ENCODE measurements around the gene HLA-F.
A peak's percentile ranks its signal among the peaks of the same experiment; 100 is the strongest.

Gene HLA-F

DNA sequence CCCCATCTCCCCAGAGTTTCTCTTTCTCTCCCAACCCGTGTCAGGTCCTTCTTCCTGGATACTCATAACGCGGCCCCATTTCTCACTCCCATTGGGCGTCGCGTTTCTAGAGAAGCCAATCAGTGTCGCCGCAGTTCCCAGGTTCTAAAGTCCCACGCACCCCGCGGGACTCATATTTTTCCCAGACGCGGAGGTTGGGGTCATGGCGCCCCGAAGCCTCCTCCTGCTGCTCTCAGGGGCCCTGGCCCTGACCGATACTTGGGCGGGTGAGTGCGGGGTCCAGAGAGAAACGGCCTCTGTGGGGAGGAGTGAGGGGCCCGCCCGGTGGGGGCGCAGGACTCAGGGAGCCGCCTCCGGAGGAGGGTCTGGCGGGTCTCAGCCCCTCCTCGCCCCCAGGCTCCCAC is at the start of gene HLA-F:
Gene HLA-F, plus strand, starts transcription at position 173 of the 404 bp plus-strand sequence. Its CDS starts 30 bp downstream, at position 203.
- DNase-seq: peak; percentile 98

DNA sequence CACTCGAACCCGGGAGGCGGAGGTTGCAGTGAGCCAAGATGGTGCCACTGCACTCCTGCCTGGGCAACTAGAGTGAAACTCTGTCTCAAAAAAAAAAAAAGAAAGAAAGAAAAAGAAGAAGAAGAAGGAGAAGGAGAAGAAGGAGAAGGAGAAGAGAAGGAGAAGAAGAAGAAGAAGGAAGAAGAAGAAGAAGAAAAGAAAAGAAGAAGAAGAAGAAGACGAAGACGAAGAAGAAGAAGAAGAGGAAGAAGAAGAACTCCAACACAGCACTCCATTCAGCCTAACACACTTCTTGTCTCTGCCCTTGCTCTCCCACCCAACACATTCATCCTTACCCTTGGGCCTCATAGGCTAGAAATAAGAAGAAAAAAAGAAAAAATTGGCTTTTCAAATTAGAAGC is 49.2 kb upstream of the HLA-F start:
- no peak for DNase-seq

DNA sequence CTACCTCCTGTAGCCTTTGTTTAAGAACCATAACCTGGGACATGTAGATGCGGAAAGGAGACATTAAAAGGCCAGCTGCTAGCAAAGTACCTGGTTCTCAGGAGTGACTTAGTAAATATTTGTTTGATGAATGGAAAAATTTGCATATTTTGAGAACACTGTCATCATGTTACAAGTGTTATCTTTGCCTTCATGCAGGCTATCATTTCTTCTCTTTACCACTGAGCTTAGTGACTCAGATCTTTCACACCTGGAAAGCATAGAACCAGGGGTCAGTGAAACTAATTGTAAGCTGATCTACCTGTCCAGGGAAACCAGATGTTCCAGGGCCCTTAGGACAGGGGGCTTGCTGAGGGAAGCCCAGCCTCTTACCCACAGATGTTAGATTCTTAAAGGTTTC is 47.7 kb upstream of the HLA-F start:
- DNase-seq: no peak

DNA sequence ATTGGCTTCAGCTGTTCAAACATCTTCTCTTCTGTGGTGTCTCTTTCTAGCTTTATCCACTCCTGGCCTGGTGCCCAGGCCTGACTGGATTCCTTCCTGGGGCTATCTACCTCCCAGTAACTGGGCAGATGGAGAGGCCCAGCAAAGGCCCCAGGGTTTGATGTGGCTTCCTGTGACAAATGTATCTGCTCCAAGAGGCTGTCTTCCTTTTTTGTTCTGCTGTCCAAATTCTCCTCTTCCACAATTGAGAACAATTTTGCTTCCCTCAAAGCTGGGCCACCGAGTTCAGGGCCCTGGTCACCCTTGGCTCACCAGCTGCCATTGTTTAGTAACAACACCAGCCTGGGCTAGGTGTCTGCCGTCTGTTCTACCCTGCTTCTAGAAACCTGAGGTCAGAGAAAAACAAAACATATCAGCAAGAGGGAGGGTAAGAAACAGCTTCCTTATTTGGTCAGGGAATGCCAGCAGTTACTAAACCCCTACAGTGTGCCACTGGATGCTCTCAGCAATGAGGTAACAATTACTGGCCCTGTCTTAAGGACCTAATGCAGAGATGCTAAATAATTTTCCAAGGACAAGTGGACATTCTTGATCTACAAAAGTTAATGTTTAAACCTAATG is 46.1 kb upstream of the HLA-F start:
- no peak for DNase-seq

DNA sequence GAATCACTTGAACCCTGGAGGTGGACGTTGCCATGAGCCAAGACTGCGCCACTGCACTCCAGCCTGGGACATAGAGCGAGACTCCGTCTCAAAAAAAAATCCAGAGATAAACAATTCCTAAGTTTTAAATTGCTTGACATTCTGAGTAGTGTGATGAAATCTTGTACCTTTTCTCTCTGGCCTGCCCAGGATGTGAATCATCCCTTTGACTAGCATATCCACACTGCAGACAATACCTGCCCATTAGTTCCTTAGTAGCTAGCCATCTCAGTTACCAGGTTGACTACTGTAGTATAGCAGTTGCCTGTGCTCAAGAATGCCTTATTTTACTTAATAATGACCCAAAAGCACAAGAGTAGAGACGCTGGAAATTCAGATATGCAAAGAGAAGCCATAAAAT is 45.1 kb upstream of the HLA-F start:
- no peak for DNase-seq

DNA sequence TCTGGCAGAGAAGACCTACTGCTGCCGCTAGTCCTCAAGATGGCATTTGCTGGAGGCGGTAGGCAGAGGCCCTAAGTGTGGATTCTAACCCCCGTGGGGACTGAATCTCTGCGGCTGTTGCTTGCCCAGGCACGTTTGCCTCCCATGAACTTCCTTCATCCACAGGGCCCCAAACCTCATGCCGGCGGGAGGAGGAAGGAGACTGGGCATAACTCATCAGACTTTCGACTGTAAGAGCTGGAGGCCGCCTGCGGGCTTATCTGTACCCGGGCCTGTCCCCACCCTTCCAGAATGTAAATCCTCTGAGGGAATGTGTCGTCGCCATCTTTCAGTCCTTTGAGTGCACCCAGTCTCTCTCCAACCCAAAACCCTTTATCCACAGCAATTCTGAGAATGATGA is 43.3 kb upstream of the HLA-F start:
- DNase-seq: no peak

DNA sequence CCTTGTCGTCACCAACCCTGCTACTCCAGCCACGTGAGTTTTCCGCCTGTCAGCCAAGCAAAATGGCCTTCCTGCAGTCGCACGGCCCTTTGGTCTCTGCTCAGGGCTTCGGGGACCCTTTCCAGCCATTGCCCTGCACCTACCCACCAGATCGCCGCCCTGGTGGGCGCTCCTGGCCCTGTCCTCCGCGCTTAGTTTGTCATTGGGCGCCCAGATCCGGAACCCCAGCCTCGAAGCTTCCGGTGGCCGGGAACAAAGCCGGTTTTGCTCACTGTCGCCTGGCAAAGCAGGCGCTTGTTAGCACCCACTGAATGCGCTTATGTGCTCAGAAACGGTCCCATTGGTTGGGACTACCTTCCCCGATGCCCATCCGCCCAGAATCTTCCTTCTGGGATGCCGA is 42.8 kb upstream of the HLA-F start:
- DNase-seq: no peak

DNA sequence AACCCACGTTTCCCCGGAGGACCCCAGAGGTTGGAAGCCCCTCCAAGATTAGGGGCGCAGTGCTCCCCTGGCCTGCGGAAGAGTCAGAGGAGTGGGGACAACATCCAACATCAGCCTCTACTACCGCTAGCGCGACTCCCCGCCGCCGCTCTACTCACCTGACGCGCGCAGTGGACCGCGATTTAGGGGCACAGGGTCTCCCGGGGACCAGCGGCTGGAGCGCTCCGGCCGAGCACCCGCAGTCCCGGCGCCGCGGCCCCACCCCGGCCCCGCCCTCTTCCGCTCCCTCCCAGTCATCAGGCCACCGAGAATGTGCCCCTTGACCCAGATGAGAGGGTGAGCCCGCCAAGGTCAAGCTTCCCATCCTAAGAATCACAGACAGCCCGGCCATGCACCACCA is 42.3 kb upstream of the HLA-F start, which contains the start of gene ZFP57:
Gene ZFP57, minus strand, starts transcription at position 249 of the 400 bp plus-strand sequence. CDS start 4,149 bp downstream, outside the sequence.
- DNase-seq: no peak

DNA sequence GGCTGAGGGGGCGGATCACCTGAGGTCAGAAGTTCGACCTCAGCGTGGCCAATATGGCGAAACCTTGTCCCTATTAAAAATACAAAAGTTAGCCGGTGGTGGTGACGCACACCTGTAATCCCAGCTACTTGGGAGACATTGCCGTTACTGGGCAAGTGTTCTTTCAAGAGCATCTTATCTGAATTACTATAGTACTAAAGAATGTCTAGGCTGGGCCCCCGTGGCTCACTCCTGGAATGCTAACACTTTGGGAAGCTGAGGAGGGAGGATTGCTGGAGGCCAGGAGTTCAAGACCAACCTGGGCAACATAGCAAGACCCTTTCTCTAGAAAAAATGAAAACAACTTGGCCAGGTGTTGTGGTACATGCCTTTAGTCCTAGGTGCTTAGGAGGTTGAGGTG is 41.4 kb upstream of the HLA-F start:
- no peak for DNase-seq

DNA sequence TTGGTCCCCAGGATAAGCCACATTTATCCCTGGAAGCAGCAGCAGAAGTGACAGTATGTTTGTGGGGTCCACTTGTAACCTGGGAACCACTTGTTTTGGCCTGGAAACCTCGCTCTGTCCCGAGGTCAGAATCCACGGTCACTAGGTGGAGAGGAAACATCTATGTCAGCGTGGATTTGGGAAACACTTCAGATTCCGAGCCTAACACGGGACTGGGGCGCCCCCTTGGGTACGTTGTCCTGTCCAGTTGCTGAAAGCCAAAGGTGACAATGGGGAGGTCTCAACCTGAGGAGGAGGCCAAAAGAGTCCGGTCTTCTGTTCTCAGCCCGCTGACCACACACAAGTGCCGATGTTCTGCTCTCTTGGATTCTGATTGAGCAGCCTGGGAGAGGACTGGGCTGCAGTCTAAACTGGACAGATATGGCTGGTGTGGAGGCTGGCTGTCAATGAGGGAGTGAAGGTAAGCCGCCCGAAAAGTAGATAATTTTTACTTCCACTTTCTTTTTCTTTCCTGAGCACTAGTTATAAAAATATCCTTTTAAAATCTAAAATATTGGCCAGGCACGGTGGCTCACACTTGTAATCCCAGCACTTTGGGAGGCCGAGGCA is 37.4 kb upstream of the HLA-F start:
- DNase-seq: no peak

DNA sequence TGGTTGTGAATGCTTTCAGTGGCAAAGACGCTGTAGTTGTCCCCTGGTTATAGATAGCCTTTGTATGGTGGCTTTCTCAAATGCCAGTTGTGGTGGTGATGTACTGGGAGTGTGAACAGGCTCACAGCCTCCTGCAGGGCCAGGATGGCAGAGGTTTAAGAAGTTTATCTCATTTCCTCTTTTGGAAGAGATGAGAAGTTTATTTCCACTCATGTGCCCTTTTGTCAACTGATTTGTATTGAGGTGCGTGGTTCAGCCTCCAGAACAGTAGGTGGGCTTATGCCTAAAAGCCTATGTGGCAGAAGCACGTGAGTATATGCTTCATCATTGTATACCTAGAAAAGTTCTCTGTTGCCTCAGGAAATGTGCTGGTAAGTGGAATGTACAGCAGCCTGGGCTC is 28.6 kb upstream of the HLA-F start:
- DNase-seq: no peak

DNA sequence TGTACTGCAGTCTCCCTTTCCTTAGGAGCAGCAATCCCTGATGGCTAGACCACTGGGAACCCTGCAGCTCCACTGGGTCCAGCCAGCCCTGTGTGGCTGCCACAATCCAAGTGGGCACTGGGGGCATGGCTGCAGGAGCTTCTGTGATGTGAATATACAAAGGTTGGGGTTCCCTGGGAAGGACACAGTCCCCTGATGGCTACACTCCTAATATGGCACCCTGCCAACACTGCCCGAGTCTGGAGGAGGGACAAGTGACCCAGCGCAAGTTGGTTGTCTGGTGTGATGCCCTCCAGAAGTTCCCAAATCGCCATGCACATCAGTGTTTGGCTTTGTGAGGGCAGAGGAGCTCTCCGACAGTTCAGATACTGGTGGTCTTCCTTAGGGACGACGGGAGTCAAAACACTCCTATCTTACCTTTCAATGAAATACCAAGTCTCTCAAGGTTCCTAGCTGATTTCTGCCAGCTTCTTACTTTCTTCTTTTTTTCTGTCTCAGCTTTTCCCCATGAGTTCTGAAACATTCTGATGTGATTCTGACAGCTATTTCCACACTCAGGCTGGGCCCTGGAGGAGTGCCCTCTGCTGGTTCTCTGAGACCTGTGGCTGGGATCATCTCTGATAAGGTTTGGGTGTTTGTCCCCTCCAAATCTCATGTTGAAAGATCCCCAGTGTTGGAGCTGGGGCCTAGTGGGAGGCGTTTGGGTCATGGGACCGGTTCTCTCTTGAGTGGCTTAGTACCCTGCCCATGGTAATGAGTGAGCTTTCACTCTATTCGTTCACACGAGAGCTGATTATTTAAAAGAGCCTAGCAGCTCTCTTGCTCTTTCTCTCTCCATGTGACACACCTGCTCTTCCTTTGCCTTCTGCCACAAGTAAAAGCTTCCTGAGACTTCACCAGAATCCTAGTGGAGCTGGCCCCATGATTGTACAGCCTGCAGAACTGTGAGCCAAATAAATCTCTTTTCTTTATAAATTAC is 26.8 kb upstream of the HLA-F start:
- DNase-seq: no peak

DNA sequence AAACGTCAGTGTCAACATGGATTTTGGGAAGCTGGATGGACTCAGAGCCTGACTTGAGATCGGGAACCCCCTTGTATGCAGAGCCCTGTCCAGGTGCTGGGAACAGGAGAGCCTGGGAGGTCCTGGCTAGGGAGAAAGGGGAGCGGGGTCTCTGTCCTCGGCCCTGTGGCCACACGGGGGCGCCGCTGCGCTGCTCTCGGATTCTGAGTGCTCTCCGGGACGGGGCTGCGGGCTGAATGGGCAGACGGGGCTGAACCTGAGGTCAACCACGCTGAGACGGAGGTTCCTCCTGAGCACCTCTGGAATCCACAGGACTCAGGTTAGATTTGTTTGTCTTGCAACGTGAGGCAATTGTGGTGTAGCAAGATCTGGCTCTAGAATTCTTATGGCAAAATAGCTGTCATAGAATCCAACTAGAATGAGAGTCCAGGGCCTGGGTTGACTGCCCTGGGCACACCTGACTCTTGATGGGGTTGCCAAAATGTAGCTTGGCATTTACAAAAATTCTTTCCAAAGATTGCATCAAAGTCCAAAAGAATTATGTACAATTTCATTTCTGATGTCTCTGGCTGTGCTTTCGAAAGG is 20.6 kb upstream of the HLA-F start:
- DNase-seq: peak; percentile 79

DNA sequence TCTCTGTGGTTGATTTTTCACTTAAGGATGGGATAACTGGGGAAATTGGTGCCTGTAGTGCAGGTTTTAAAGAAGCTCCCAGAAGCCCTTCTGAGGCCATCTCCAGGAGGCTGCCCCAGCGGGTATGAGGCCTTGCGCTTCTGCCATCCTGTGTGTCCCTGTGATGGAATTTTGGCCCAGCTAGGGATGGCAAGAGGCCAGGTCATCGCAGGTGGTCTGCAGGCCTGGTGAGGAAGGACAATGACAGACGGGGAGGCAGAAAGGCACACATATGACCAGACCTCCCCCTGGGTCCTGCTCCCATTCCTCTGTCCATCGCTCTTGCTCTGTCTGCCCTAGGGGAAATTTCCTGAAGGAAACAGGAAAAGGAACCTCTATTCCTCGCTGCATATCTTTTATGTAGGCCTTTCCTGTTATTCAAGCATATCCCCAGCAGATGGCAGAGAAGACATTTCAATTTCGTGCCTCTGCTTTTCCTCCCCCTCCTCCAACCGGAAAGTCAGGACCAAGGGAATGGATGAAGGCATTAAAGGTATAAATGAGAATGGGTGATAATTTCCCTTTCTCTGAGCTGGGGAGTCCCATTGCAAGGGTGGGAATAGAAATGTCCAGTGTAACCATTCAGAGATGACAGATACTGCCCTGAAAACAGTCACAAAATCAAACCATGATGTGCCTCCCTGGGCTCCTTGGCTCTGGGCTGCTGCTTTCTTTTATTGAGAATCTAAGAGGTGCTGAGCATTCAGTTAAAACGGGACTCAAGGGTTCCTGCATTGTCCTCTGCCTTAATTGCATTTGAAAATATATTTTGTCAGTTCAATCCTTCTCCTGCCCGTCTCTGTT is 17.6 kb upstream of the HLA-F start:
- DNase-seq: peak; percentile 58

DNA sequence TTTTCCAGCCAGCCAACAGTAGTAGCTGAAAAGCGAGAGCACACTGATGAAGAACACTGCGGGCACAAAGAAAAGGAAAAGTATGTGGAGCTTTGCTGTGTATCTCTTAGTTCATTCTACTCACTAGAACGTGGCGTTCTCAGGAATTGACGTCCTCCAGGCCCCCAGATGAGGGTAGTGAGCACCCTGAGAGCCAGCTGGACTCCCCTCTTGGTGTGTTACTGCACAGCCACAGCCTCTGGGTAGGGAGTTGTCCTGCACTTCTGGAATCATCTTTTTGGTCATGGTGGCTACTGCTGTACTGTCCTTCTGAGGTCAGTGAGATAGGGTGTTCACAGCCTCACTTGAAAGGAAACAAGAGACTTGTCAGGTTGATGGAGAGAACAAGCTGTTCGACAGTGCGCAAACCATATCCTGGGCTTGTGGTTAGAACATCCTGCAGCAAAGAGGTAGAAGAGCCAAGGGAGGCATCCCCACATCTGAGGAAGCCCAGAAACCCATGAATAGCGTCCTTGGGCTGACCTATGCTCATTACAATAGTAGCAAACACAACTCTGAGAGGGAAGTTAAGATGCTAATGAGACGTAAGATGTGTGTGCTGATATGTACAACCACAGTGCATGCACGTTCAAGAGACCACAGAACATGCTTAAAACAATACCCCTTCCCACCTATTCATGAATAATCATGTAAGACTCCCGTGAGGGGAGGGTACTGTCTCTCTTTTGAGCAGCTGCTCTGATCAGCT is 14.6 kb upstream of the HLA-F start:
- peak; percentile 87 for DNase-seq

DNA sequence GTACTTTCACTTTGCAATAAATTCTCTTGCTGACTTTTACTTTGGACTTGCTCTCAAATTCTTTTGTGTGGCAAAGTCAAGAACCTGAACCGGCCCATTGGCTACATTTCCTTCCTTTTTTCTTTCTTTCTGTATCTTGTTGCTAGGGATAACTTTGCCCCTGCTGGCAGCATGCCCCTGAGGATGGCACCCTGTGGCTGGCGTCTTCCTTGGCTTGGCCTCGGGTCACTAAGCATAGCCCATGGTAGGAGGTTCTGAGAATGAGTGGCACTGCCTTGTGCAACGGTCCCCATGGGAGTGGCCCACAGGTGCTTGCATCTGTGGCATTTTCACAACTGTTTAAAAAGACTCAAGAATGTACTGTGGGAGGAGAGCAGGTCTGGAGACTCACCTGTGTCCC is 14.0 kb upstream of the HLA-F start:
- DNase-seq: no peak

DNA sequence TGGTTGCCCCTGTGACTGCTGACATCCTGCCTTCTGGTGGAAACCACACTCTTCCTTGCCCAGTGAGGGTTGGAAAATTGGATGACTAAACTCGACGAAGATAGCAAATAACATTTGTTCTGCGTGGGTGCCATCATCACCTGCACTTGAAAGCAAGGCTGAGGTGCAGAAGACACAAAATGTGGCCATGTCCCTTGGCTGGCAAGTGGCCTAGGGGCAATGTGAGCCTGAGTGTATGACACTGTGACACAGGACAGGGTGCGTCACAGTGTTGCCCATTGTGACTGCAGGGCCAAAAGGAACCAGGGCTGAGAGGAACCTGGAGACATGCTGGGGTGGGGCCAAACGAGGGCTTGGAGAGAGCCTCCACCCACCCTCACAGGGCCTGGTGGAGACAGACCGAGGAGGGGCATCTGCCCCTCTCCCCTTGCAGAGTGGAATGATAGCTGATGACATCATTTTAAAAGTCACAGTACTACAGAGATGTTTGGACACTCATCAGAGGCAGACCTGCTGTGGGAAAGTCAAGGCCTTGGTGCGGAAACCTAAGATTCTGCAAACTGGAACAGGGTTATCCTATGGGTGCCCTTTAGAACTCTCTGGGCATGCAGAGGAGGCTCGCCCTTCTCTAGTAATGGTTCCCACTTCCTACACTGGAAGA is 12.8 kb upstream of the HLA-F start:
- no peak for DNase-seq

DNA sequence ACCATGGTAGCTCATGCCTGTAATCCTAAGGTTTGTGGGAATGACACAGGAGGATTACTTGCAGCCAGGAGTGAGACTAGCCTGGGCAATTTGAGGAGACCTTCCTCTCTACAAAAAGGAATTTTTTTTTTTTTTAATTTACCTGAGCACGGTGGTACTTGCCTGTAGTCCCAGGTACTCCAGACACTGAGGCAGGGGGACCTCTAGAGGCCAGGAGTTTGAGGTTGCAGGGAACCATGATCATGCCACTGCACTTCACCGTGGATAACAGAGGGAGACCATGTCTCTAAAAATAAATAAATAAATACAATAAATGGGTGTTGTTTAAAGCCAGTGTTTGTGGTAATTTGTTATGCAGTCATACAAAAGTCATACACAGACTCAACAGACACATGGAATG is 2.4 kb upstream of the HLA-F start:
- DNase-seq: peak; percentile 57

DNA sequence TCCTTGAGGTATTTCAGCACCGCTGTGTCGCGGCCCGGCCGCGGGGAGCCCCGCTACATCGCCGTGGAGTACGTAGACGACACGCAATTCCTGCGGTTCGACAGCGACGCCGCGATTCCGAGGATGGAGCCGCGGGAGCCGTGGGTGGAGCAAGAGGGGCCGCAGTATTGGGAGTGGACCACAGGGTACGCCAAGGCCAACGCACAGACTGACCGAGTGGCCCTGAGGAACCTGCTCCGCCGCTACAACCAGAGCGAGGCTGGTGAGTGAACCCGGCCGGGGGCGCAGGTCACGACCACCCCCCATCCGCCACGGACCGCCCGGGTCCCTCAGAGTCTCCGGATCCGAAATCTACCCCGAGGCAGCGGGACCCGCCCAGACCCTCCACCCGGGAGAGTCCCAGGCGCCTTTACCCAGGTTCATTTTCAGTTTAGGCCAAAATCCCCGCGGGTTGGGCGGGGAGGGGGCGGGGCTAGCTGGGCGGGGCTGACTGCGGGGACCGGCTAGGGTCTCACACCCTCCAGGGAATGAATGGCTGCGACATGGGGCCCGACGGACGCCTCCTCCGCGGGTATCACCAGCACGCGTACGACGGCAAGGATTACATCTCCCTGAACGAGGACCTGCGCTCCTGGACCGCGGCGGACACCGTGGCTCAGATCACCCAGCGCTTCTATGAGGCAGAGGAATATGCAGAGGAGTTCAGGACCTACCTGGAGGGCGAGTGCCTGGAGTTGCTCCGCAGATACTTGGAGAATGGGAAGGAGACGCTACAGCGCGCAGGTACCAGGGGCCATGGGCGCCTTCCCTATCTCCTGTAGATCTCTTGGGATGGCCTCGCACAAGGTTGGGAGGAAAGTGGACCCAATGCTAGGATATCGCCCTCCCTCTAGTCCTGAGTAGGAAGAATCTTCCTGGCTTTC is 693 bp downstream of the HLA-F start:
- peak; percentile 90 for DNase-seq

All from CD4-positive, alpha-beta T cell treated with Interleukin-17A for 1 hour (primary cell).